Spleen (tissue), 7 donors: ENCODE data around the gene MAP1LC3A.
"Not testable (repeated sequence)": the region's sequence is repeated elsewhere in the genome, so short reads cannot be mapped to it uniquely, and the experiment has no call there.

Experiments used
- CTCF ChIP-seq, 11 experiments: fragments of 200-600 bp in 7 of 11; fragments of 450-650 bp in 4 of 11; sonication (generic) in 4 of 11; IDR thresholded peaks in 8 of 11; conservative IDR thresholded peaks in 3 of 11; 1 replicate in 7 of 11; 2 replicates in 4 of 11; pipeline versions ENCODE4 v1.4.0 to v1.8.0; 2016 to 2021; ENCODE audit warnings: antibody characterized with exemption in 11 of 11, inconsistent platforms in 4 of 11, mild to moderate bottlenecking in 1 of 11
- POLR2A ChIP-seq, 3 donors: fragments of 450-650 bp; IDR thresholded peaks; one replicate each; pipeline ENCODE4 v1.5.1; 2017; ENCODE audit warnings: antibody characterized with exemption in 3 of 3, mild to moderate bottlenecking in 1 of 3
- POLR2AphosphoS5 ChIP-seq, 3 donors: sonication (generic); formaldehyde crosslinking; IDR thresholded peaks; one replicate each; pipeline ENCODE4 v1.5.1; 2017; ENCODE audit warnings: antibody characterized with exemption in 3 of 3
- donor health status: DM: no; HTN: no; CAD: no; lungs with moderate emphysema.
- donor health status: DM: no; HTN: no; CAD: no.
- donor health status: DM: no; HTN: no; CAD: no.

- not testable (repeated sequence) for TF ChIP-seq CTCF (IDR thresholded peaks at IDR 0.05 in 8 of 11, conservative IDR thresholded peaks at IDR 0.05 in 3 of 11); POLR2A (IDR thresholded peaks at IDR 0.05); POLR2AphosphoS5 (IDR thresholded peaks at IDR 0.05)
Observed at GRCh38 chr20:34518863-34519262, 39.7 kb upstream of the MAP1LC3A start.
